ENCODE results near the gene PRTG.
"Not testable (repeated sequence)": the region's sequence is repeated elsewhere in the genome, so short reads cannot be mapped to it uniquely, and the experiment has no call there.

Gene PRTG

GRCh38 chr15:55649058-55649423, 93.9 kb downstream of the PRTG start:
- intact Hi-C loops (cut with DNase I) = loop anchor here (2.0 kb wide), 1 partner anchor 198 kb away; no protein-coding TSS in a partner anchor
- no peak for DNase-seq

DNA sequence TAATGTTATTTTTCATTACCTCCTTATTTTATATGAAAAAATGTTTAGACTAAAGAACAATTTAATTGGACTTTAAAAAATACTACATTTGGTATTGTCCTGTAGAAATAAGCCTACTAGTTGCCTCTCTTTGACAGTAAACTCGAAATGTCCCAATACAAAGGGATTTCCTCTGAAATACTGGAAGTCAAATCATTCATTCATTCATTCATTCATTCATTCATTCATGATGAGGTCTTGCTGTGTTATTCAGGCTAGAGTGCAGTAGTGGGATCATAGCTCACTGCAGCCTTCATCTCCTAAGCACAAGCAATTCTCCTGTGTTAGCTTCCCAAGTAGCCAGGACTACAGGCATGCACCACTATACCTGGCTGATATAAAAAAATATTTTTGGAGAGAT, 104.2 kb downstream of the PRTG start:
- intact Hi-C loops (cut with DNase I) = no loop called here
- no peak for DNase-seq

DNA sequence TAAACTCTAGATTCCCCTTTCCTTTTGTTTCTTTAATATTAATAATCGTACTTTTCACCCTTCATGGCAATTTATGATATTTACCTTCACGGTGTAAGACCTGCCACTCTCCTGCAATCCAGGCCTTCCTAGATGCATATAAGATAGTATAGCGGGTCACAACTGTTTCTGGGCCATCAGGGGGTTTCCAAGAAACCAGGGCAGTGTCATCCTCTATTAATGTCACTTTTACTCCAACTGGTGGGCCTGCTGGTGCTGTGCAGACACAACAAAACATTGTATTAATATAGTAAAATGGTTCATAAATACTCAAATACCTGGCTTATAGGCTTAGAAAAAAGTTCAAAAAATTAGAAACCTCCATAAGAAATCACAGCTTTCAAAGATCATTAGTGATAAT, 105.9 kb downstream of the PRTG start:
- no peak for DNase-seq
- intact Hi-C loops (cut with DNase I) = no loop called here

DNA sequence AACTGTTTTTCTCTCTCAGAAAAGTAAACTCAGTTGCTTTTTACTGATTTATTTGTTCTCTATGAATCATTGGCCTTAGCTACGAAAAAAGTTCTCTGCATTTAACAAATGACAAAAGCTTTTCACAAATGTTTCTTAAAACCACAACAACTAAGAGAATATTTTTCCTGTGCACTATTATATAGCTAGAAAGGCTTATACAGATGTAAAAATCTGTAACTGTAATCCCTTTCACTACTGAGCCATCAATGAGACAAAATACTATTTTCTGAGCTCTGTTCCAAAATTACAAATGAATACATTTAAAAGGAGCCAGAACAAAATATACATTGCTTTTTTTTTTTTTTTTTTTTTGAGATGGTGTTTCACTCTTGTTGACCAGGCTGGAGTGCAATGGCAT, 109.2 kb downstream of the PRTG start:
- intact Hi-C loops (cut with DNase I) = no loop called here
- DNase-seq = no peak

GRCh38 chr15:55632434-55632833, 110.5 kb downstream of the PRTG start:
- intact Hi-C loops (cut with DNase I) = no loop called here

GRCh38 chr15:55630858-55631257, 112.1 kb downstream of the PRTG start:
- intact Hi-C loops (cut with DNase I) = no loop called here
- DNase-seq = no peak

More at GRCh38 chr15:55632434-55632833, 110.5 kb downstream of the PRTG start:
- no peak for DNase-seq

DNA sequence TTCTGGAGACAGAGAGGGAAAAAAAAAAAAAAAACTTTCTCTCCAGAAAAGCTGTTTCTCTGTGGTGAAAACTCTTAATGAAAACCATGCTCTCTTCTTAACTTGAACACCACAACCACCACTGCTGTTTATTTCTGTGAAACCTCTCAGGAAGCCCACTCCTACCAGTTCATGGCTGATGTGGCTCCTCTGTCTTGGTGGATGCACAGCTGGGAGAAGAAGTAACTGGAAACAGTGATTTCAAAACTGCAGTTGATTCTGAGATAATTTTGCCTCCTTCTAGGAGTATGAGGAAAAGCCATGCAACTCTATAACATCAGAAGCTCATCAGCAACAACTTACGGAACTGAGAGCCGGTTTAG, 114.6 kb downstream of the PRTG start:
- intact Hi-C loops (cut with DNase I) = no loop called here
- no peak for DNase-seq

- no peak for DNase-seq
- intact Hi-C loops (cut with DNase I) = no loop called here
Observed at GRCh38 chr15:55627730-55628368, 115.1 kb downstream of the PRTG start.

DNA sequence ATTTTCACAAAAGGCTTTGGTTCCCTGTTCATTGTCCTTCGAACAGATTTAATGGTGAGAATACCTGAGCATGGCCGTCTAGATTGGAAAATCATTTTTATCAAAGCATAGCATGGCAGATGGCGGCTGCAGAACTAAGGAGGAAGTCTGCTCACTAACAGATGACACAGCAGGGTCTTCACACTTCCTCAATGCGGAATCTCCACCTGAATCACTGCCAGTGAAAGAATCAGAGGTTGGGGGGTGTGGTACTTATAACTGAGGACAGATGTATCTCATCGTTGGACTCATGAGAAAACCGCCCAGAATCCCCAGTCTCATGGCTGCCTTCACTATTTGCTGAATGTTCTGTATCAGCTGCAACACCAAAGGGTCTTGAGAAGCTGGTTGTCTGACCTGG, 123.2 kb downstream of the PRTG start:
- DNase-seq = no peak
- intact Hi-C loops (cut with DNase I) = no loop called here

DNA sequence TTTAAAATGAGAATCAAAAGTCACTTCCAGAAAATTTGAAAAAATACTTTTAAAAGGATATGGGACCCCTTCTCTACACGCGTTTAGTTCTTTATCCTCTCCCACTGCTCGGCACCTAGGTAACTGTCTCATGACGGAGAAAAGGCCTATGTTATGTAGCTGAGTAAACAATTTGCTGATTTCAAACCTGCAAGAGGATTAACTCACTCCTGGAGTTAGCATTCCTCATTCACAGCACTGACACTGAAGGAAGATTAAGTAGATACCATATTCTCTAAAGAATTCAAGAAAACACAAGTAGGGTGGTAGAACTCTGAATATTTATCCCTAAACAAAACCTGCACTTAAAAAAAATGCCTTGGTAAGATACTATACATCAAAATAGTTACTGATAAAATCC, 124.6 kb downstream of the PRTG start:
- no peak for DNase-seq
- intact Hi-C loops (cut with DNase I) = no loop called here

DNA sequence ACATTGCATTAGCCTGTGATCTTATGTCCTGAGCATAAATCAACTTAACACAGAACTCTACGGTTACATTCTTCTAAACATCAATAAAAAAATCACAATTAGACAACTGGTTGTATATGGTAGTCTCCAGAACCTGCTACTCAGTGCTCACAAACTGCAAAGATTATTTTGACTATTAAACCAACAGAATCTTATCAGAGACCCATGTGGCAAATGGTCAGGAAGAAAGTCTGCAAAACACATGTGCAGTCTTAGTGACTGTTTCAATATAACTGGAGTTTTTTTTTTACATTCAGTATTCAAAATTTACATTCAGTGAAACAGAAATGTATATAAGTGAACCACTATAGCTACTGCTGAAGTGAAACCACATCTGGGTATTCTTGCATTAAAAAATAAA, 127.5 kb downstream of the PRTG start:
- DNase-seq = no peak
- intact Hi-C loops (cut with DNase I) = no loop called here

DNA sequence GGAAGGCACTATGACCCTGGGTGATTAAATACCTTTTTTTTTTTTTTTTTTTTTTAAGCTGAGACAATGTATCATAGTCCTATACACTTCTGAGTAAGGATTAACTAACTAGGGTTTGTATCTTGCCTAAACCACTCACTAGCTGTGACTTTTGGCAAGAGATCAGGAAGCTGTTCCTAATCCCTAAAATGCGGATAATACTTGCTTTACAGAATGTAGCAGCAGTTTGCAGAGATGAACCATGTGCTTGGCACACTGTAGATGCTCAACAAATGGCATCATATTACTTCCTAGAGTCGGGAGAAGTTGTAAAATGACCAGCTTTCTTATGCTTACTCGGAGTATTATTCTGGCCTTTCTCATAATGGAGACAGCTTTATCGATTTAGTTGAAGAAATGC, 129.2 kb downstream of the PRTG start:
- intact Hi-C loops (cut with DNase I) = no loop called here

GRCh38 chr15:55606214-55606613, 136.7 kb downstream of the PRTG start:
- intact Hi-C loops (cut with DNase I) = no loop called here
- no peak for DNase-seq

More for the DNA sequence above, 129.2 kb downstream of the PRTG start:
- DNase-seq = no peak

- intact Hi-C loops (cut with DNase I) = no loop called here
- DNase-seq = no peak
Observed at GRCh38 chr15:55601374-55601773, 141.6 kb downstream of the PRTG start.

DNA sequence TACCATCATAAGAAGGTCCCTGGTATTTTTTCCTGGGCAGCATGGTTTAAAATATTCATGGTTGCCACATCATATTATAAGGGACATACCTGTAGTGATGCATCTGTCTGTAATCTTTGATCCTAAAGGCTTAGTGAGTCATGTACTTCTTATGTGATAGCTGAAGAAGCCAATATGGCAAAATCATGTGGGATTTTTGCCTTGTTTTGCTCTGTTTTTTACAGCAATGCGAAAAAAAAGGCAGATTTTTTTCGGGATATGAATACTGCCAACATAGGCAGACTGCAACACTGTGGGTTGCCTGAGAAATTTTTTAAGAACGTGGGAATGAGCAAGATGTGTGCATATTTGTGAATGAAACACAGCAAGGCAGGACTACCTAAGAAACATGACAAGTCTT, 143.5 kb downstream of the PRTG start:
- no peak for DNase-seq
- intact Hi-C loops (cut with DNase I) = no loop called here

DNA sequence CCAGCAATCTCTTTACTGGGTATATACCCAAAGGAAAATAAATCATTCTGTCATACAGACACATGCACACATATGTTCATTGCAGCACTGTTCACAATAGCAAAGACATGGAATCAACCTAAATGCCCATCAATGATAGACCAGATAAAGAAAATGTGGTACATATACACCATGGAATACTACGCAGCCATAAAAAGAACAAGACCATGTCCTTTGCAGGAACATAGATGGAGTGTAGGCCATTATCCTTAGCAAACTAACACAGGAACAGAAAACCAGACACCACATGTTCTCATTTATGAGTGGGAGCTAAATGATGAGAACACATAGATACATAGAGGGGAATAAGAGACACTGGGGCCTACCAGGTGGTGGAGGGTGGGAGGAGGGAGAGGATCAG, 149.9 kb downstream of the PRTG start:
- DNase-seq; intact Hi-C loops (cut with DNase I): not testable (repeated sequence)

GRCh38 chr15:55590788-55591187, 152.2 kb downstream of the PRTG start:
- intact Hi-C loops (cut with DNase I) = no loop called here
- no peak for DNase-seq

DNA sequence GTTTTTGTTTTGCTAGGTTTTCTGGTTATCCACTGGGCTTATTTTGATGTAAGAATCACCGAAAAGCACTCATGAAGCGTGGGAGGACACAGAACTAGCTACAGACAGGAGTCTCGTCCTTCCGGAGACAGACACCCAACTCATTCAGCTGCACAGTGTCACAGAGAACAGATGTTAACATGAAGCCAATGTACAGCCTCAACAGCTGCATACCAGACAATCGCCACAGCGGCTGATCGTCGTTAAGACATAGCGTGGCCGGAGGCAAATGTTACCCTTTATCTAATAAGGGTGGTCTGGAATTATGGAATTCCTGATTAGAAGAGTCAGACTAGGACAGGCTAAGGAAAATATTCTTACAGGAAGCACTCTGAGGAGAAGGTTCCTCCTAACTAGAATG, 153.7 kb downstream of the PRTG start:
- intact Hi-C loops (cut with DNase I) = no loop called here
- DNase-seq = no peak

DNA sequence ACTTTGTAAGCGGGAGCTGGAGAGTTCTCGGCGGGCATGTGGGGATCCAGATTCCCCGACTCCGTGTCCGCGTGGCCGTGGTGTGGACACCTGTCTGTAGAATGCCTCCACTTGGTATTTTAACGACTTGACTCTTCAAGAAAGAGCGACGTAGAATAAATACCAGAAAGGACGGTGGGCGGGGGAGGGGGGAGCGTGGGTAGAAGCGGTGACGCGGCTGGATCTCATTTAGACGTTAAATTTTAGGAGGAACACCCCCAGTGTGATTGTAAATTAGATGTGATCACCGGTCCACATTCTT, 154.2 kb downstream of the PRTG start:
- no peak for DNase-seq
- intact Hi-C loops (cut with DNase I) = no loop called here

DNA sequence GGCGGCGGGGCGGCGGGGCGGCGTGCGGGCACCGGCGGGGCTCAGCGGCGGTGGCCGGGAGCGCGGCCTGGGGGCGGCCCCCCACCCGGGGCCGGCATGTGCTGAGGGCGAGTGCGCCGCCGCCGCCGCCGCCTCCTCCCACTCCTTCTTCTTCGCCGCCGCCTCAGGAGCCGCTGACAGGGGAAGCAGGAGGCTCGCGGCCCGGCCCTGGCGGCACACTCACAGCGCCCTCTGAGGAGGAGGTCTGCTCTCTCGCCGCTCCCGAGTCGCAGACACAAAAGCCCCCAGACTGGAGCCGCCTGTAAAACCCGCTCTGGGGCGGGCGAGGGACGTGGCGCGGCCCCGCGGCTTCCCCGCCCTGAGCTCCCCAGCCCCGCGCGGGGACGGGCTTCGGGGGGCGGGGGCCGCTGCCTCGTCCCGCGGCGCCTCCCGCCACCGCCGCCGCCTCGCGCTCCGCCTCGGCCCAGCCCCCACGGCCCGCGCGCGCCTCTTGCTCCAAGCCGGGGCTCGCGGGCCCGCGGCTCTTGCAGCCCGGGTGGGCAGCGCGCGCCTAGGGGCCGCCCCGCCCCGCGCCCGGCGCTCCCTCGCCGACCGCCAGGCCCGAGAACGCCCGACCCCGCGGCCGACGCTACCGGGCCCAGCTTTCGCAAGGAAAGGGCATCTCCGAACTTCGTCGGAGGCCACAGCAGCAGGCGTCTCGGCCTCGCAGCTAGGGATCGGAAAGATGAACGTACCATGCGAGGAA, 154.7 kb downstream of the PRTG start, which contains the start of gene PYGO1:
PYGO1 (minus strand) TSS at position 276 of the 745 bp plus-strand sequence. CDS start 462 bp downstream, outside the sequence.
- peak; percentile 23 to 91 (median 42) for DNase-seq
- intact Hi-C loops (cut with DNase I) = no loop called here

- intact Hi-C loops (cut with DNase I) = no loop called here
- DNase-seq = peak in 3 of 10 donors; percentile 19 to 83 (median 65)
Observed at GRCh38 chr15:55587321-55588069, 155.5 kb downstream of the PRTG start.

DNA sequence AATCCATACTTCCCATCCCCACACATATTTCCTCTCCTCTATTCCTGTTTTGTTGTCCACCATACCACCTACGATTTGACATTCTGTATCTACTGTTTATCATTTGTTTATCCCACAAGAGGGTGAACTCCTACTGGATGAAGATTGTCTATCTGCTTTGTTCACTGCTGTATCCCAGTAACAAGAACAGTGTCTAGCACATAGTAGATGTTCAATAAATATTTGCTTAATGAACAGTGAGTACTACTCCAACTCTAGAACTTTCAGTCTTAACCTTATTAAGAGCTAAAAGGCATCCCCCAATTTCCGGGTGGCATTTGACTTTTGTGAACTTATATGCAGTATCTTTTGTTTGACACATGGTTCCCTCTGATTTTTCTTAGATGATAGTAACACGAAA, 156.1 kb downstream of the PRTG start:
- intact Hi-C loops (cut with DNase I) = no loop called here
- DNase-seq = no peak

Data from posterior cingulate gyrus (tissue), 11 donors.